HG03521 (cell line): ENCODE measurements around the gene PKNOX1.
"Not testable (repeated sequence)": the region's sequence is repeated elsewhere in the genome, so short reads cannot be mapped to it uniquely, and the experiment has no call there.

Source experiments
- ATAC-seq: cut with Tn5 transposase; IDR thresholded peaks from one replicate; pipeline ENCODE4 v1.9.1; 2021; ENCODE audit warnings: mild to moderate bottlenecking, moderate library complexity; ENCODE audit not compliant: unreplicated experiment

PKNOX1 gene

GRCh38 chr21:43044547-43044946, 70.2 kb downstream of the PKNOX1 start:
- not testable (repeated sequence) for ATAC-seq

DNA sequence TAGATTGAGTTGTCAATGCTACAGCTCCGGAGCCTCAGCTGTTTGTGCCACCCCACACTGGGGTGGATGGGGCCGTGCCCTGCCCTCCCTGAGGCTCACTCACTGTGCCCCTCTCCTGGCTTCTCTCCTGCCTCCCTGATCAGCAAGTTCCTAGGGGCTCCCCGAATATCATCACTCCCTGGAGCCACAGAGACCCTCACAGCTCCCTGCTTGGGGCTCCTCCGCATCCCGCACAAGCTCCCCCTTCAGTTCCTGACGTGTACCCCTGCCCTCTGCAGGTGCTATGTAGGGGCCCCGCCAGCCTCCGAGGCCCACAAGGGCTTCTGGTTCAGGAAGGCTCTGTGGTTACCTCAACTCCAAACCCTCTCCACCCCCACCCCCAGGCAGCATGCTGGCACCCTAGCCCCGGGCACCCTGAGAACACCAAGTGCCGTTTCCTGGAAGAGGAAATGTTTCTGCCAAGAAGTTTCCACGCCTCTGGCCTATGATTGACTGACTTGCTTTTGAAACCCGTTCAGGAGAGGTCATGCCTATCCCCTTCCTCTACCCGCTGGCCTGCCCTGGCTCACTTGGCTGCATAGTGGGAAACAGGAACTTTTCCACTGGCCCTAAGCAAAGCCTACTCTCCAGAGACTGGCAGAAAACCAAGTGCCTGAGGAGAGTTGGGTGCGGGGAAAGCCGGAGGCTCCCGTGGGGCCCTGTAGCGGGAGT, 71.0 kb downstream of the PKNOX1 start:
- not testable (repeated sequence) for ATAC-seq

DNA sequence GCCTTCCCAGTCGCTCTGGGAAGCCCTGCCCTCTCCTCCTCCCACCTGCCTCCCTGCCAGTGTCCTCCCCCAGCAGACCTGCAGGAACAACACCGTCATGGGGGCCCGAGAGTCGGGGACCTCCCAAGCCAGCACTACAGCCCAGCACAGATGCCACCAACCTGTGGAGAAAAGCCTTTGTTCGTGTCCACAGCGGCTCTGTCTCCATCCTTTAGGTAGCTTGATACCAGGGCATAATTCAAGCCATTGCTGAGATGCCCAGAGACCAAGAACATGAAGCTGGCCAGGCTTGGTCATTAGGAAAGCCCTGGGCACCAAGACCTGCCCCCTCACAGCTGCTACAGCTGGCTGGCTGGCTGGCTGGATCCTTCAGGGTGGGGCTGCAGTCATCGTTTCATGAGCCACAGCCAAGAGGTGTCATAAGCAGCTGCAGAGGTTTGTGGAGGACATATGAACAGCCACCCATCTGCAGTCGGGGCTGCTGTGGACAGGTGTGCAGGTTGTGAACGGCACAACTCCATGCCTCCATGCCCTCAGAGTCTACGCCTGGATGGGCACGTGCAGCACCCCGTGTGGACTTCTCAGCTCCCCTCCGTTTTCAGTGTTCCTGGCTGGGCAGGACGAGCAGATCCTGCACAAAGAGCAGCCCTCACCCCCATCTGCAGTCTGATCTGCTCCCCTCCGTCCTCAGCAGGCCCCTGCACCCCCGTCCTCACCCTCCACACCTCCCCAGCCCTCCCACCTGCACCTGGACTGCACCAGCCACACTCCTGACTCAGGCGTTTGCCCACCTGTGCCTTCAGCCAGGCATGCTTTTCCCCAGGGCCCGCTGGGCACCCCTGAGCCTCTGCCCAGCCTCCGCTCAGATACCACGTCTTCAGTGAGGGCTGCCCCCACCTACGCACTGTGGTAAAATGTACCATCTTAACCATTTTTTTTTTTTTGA, 71.8 kb downstream of the PKNOX1 start:
- ATAC-seq = not testable (repeated sequence)

- not testable (repeated sequence) for ATAC-seq
Measured at GRCh38 chr21:43053112-43053511, 78.8 kb downstream of the PKNOX1 start.

DNA sequence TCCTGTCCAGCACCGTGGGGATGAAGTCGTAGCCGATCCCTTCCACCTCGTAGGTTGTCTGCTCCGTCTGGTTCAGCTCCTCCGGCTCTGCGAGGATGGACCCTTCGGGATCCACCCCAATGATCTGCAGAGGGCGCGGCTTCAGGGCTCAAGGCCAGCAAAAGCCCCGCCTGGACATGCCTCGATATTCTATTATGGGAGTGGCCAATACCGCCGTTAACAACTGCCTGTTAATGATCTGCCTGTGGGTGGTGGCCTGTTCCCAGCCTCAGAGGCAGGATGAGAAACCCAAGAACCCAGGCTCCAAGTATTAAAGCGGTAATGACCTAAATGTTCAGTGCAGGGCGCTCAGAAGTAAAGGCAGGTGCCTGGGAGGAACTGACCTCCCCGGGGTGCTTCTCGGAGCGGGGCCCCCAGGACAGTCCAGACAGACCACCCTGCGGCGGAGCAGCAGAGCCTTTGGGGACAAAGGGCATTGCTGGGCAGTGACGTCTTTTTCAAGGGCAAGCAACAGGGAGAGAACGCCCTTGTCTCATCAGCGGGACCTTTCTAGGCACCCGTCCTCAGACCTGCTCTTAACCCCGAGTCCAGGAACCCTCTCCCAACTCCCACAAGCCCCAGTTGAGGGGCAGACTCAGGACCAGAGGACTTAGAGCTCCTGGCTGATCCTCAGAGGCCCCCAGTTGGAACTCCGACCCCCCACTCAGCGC, 88.7 kb downstream of the PKNOX1 start:
- ATAC-seq = not testable (repeated sequence)

GRCh38 chr21:43064265-43064917, 90.0 kb downstream of the PKNOX1 start:
- ATAC-seq = not testable (repeated sequence)

DNA sequence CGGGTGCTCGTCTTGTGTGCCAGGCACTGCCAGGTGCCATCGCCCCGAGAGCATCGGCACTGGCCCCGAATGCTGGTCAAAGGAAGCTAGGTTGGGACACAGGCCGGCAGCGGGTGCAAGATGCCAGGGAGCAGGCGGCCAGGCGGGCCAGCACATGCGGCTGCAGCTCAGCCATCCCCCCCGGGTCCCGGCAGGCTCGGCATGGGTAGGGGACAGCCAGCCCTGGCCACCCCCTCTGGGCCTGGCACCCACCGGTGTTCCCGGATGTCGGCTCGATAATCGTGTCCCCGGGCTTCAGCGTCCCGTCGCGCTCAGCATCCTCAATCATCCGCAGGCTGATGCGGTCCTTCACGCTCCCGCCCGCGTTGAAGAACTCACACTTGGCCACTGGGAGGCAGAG, 91.6 kb downstream of the PKNOX1 start:
- not testable (repeated sequence) for ATAC-seq

GRCh38 chr21:43066690-43067089, 92.3 kb downstream of the PKNOX1 start:
- ATAC-seq = not testable (repeated sequence)

DNA sequence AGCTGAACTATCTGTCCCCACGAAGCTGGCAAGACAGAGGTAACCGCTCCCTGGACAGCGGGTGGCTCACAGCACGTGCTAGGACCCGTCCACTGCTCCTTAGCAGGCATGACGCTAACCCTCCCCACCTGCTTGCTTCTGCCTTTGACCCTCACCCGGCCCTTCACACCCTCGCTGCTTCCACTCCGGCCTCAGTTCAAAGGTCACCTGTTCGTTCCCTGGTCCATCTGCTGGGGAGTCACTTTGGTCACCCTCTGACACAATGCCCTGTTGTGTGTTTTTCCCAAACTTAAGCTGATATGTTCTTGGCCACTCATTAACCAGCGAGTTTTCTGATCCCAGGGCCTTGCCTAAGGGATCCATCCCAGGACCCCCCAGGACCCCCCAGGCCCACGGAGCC, 93.7 kb downstream of the PKNOX1 start:
- not testable (repeated sequence) for ATAC-seq

DNA sequence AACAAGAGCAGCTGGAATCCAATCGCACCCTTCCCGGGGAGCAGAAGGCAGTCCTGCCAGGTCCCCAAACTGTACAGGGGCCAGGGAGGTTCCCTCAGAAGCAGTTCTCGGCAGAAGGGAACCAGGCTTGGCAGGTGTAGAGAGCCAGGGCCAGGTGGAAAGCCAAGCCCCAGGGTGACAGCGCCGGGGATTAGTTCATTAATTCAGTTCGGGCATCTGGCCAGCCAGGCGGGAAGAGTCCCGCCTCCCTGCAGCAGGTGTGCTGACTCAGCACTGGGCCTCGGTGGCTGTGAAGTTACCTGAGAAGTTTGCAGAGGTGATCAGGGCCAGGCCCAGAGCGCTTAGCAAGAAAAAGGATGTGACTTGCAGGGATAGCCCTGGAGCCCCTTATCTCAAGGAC, 95.3 kb downstream of the PKNOX1 start:
- ATAC-seq = not testable (repeated sequence)

GRCh38 chr21:43072742-43073141, 98.4 kb downstream of the PKNOX1 start:
- ATAC-seq = not testable (repeated sequence)

GRCh38 chr21:43074401-43075169, 100.2 kb downstream of the PKNOX1 start:
- ATAC-seq = not testable (repeated sequence)

DNA sequence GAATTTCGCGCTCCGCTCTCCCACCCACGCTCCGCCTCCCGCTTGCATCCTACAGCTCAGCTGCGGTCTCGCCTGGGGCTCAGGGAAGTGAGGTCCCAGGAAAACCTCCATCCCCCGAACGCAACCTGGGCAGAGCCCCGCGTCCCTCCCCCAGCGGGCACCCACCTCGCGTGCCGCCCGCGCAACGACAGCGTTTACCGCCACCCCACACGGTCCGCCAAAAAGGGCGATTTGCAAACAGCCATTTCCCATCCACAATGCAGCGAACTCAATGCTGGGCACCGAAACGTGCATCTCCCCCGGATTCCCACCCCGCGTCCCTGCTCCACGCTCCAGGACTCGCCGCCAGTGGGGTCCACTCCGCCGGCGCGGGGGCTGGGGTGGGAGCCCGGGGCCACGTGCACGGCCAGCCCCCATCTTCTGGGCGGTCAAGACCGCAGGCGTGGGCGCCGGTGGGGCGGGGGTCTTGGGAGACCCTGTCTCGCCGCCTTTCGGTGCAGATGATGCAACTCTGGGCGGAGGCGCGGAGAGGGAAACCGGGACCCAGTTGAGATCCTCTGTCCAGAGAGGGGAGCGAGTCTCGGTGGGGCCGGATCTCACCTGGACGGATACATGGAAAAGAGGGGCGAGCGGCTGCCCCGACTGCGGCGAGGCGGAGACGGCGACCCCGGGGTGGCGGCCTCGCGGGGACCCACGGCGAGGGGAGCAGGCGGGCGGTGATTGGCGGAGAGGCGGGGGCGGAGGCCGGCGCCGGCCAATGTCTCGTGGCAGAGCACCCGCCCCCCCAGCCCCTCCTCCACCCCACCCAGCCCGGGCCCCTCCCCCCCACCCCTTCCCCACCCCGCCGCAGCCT, 101.0 kb downstream of the PKNOX1 start, which contains the start of gene CBS:
Gene CBS (minus strand): TSS at position 666 of the 853 bp plus-strand sequence. CDS start 3,642 bp downstream, outside the sequence.
- ATAC-seq = not testable (repeated sequence)

- not testable (repeated sequence) for ATAC-seq
Measured at GRCh38 chr21:43076023-43076637, 101.8 kb downstream of the PKNOX1 start.

DNA sequence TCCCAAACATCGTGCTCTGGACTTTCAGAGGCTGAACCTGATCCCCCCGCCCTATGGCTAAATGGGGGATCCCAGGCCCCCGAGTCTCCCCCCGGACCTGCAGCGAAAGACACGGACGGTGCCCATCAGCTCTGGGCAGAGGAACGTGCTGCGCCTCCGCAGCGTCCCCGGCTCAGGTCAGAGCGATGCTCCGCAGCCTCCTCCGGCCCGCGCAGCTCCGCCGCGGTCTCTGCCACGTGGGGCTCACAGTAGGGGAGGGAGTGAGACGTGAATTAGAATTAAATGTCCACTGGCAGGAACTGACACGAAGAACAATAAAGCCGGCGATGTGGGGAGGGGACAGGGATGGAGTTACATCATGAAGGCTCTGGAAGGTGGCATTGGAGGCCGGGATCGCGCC, 102.3 kb downstream of the PKNOX1 start:
- ATAC-seq = not testable (repeated sequence)

DNA sequence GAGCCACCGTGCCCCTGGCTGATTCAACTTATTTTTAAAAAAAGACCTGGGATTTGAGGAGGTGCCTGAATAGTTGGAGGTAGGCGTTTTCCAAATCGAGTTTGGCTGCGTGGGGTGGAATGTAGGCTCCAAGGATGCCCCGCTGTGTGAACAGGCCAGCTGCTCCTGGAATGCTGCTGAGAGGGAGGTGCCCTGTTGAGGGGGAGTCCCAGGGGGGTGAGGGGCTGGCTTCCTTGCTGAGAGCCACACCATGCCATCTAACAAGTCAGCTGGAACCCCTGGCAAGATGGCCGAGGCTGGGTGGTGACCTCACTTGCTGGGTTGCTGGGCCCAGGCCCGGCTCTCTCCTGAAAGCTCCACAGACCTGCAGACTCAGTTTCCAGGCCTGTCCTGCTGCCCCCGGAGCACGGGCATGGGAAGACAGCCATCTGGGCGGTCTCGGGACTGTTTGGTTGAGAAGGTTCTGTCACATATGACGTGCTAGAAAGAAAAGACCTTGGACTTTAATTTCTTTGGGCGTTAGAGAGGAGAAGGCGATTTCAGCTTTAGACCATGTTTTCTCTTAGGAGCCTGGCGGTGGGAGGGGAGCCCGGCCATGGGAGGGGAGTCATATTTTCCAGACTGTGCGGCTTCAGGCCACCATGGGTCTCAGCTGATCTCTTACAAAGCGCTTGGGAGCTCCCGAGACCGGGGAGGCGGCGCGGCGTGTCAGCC, 108.4 kb downstream of the PKNOX1 start:
- not testable (repeated sequence) for ATAC-seq
